OCI-LY7 (cell line): Measurements from ENCODE around the gene RUVBL2.

Experiments used
- CTCF ChIP-seq: fragments of 200-600 bp; sonication (generic); conservative IDR thresholded peaks from 2 replicates; pipeline ENCODE4 v1.5.1; 2014; ENCODE audit warnings: mild to moderate bottlenecking, antibody characterized with exemption, low read length, moderate library complexity, mixed read lengths
- EZH2phosphoT487 ChIP-seq: fragments of 200-600 bp; sonication (generic); IDR thresholded peaks from 2 replicates; pipeline ENCODE4 v1.6.1; 2018; ENCODE audit warnings: low read depth, borderline replicate concordance, mild to moderate bottlenecking, mixed run types, antibody characterized with exemption, low read length, moderate library complexity, mixed read lengths

- no peak for TF ChIP-seq CTCF
- no peak for TF ChIP-seq EZH2phosphoT487
Measured at GRCh38 chr19:48958006-48958405, 35.7 kb upstream of the RUVBL2 start.
